Dermis microvascular lymphatic vessel endothelial cell (primary cell): Measurements from ENCODE around the gene BCO1. TPM values are rescaled to one million over a fixed set of nuclear protein-coding genes. Genes with fewer than 3 reads are reported as not detected.
A peak's percentile ranks its signal among the peaks of the same experiment; 100 is the strongest.

Experiments used
- DNase-seq, 2 donors: peaks; one replicate each; pipeline versions ENCODE4 v3.0.0 to v3.0.0-alpha.2; 2010; ENCODE audit warnings: low read depth in 2 of 2
- total RNA-seq: library from RNA; depleted of rRNA; stranded (reverse); fragments of >200 nt; gene quantifications from 2 replicates; pipeline ENCODE4 v1.2.1, GENCODE V29; 2014

BCO1 gene
- total RNA-seq, 1 donor from 2014 or later = under 0.01 TPM

- no peak for DNase-seq
Measured at GRCh38 chr16:81231014-81231413, 7.5 kb upstream of the BCO1 start.

GRCh38 chr16:81232740-81233367 lies 5.6 kb upstream of the BCO1 start:
- DNase-seq = no peak

- no peak for DNase-seq
Measured at GRCh38 chr16:81237282-81237681, 1.2 kb upstream of the BCO1 start.

GRCh38 chr16:81237942-81238295 lies 570 bp upstream of the BCO1 start:
- no peak for DNase-seq

GRCh38 chr16:81239367-81240121 lies 1.1 kb downstream of the BCO1 start:
- DNase-seq = no peak

- DNase-seq = no peak
Measured at GRCh38 chr16:81241706-81242105, 3.2 kb downstream of the BCO1 start.

GRCh38 chr16:81242977-81243618 lies 4.6 kb downstream of the BCO1 start:
- no peak for DNase-seq

- DNase-seq = no peak
Measured at GRCh38 chr16:81243942-81244341, 5.5 kb downstream of the BCO1 start.

- no peak for DNase-seq
Measured at GRCh38 chr16:81251871-81252270, 13.4 kb downstream of the BCO1 start.

- no peak for DNase-seq
Measured at GRCh38 chr16:81253141-81253540, 14.7 kb downstream of the BCO1 start.

- DNase-seq = no peak
Measured at GRCh38 chr16:81254922-81255526, 16.5 kb downstream of the BCO1 start.

- no peak for DNase-seq
Measured at GRCh38 chr16:81259916-81260315, 21.4 kb downstream of the BCO1 start.

- peak; percentile 7 to 40 for DNase-seq
Measured at GRCh38 chr16:81261049-81261648, 22.7 kb downstream of the BCO1 start.

- DNase-seq = peak in 1 of 2 donors; percentile 18
Measured at GRCh38 chr16:81263470-81264220, 25.2 kb downstream of the BCO1 start.

GRCh38 chr16:81264386-81264785 lies 25.9 kb downstream of the BCO1 start:
- no peak for DNase-seq

GRCh38 chr16:81265052-81265451 lies 26.6 kb downstream of the BCO1 start:
- no peak for DNase-seq

GRCh38 chr16:81265658-81266451 lies 27.4 kb downstream of the BCO1 start:
- DNase-seq = no peak

GRCh38 chr16:81266680-81267095 lies 28.2 kb downstream of the BCO1 start:
- no peak for DNase-seq

- DNase-seq = no peak
Measured at GRCh38 chr16:81268509-81268908, 30.0 kb downstream of the BCO1 start.

- DNase-seq = no peak
Measured at GRCh38 chr16:81273223-81273950, 34.9 kb downstream of the BCO1 start.
